ENCODE data around the gene FUZ. TPM values are rescaled to one million over a fixed set of nuclear protein-coding genes. Genes with fewer than 3 reads are reported as not detected.

FUZ gene
- total and polyA plus RNA-seq, 4 donors: 17.2 to 35.0 (median 30.8) TPM

DNA sequence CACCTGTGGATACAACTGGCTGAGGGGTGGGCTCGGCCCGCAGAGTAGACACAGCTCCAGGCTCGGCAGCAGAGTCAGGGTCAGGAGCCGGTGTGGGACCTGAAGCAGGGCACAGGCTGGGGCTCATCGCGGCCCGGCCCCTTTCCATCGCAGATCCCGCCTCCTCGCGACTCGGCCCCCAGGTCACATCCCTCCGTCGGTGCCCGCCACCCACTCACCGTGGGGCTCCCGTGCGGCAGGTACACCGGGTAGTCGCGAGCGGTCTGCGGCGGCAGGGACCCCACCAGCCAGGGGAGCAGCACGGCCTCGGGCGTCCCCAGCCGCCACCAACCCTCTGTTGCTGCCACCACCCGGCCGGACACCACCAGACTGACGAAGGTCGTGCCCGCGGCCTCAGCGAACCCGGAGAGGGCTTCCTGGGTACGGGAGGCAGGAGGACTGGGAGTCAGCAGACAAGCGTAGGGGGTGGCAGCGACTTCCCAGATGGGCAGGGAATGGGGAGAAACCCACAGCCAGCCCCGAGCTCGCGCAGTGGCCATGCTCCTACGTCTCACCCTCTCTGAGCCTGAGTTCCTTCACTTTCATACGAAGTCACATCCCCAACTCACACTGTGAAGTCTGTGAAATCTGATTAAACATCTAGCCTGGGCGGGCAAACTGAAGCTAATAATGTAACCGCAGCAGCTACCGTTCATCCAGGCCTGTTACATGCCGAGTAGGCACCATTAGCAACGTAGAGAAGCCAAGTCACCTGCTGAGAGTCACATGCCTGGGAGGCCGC lies 3.7 kb downstream of the FUZ start:
- H3K9me3 ChIP-seq (ENCODE audit: control insufficient read depth, insufficient read depth, low read length): no peaks in the 10 kb centered on the region
- H3K27ac ChIP-seq (ENCODE audit: low read depth, low read length): peak overlapping the region; percentile 79
- DNase-seq (ENCODE audit: low read depth in 4 of 6, low spot score in 6 of 6): peak in 3 of 6 donors; percentile 7 to 61 (median 58)
- peaks cover 40% of the 10 kb centered on the region for H3K4me1 ChIP-seq (ENCODE audit: control insufficient read depth, insufficient read depth, low read length)
- peak overlapping the region; percentile 67 for H3K4me3 ChIP-seq (ENCODE audit: low read depth, low read length)
- 4% methylated on average over 50 of the region's 50 CpGs for WGBS (ENCODE audit: insufficient coverage)
- peaks cover 42% of the 10 kb centered on the region for H3K36me3 ChIP-seq (ENCODE audit: control insufficient read depth, insufficient read depth, low read length)
- H3K27me3 ChIP-seq (ENCODE audit: control insufficient read depth, insufficient read depth, low read length): no peaks in the 10 kb centered on the region

- DNase-seq (ENCODE audit: low read depth in 4 of 6, low spot score in 6 of 6): peak in 5 of 6 donors; percentile 80 to 98 (median 85)
- Histone ChIP-seq H3K27me3 (ENCODE audit: control insufficient read depth, insufficient read depth, low read length) (no peaks in the 10 kb centered on the region), H3K36me3 (ENCODE audit: control insufficient read depth, insufficient read depth, low read length) (peaks cover 48% of the 10 kb centered on the region), H3K4me3 (ENCODE audit: low read depth, low read length) (peak overlapping the region; percentile 67), H3K4me1 (ENCODE audit: control insufficient read depth, insufficient read depth, low read length) (peaks cover 40% of the 10 kb centered on the region), H3K9me3 (ENCODE audit: control insufficient read depth, insufficient read depth, low read length) (no peaks in the 10 kb centered on the region), H3K27ac (ENCODE audit: low read depth, low read length) (peak overlapping the region; percentile 79)
- under 1% methylated on average over 30 of the region's 31 CpGs for WGBS (ENCODE audit: insufficient coverage)
Observed at GRCh38 chr19:49808711-49809159, 4.4 kb downstream of the FUZ start.

GRCh38 chr19:49807904-49808675 lies 5.0 kb downstream of the FUZ start:
- Histone ChIP-seq H3K4me3 (ENCODE audit: low read depth, low read length) (peak overlapping the region; percentile 67), H3K27ac (ENCODE audit: low read depth, low read length) (peak overlapping the region; percentile 61), H3K27me3 (ENCODE audit: control insufficient read depth, insufficient read depth, low read length) (no peaks in the 10 kb centered on the region), H3K36me3 (ENCODE audit: control insufficient read depth, insufficient read depth, low read length) (peaks cover 54% of the 10 kb centered on the region), H3K4me1 (ENCODE audit: control insufficient read depth, insufficient read depth, low read length) (peaks cover 40% of the 10 kb centered on the region), H3K9me3 (ENCODE audit: control insufficient read depth, insufficient read depth, low read length) (no peaks in the 10 kb centered on the region)
- WGBS (ENCODE audit: insufficient coverage): 88% methylated on average over 1 of the region's 20 CpGs
- no peak for DNase-seq (ENCODE audit: low read depth in 4 of 6, low spot score in 6 of 6)

GRCh38 chr19:49807058-49807903 lies 5.8 kb downstream of the FUZ start:
- Histone ChIP-seq H3K4me1 (ENCODE audit: control insufficient read depth, insufficient read depth, low read length) (peaks cover 41% of the 10 kb centered on the region), H3K27ac (ENCODE audit: low read depth, low read length) (no peak overlapping the region), H3K9me3 (ENCODE audit: control insufficient read depth, insufficient read depth, low read length) (no peaks in the 10 kb centered on the region), H3K4me3 (ENCODE audit: low read depth, low read length) (no peak overlapping the region), H3K36me3 (ENCODE audit: control insufficient read depth, insufficient read depth, low read length) (peaks cover 61% of the 10 kb centered on the region), H3K27me3 (ENCODE audit: control insufficient read depth, insufficient read depth, low read length) (no peaks in the 10 kb centered on the region)
- no peak for DNase-seq (ENCODE audit: low read depth in 4 of 6, low spot score in 6 of 6)
- 86% methylated on average over 13 of the region's 18 CpGs for WGBS (ENCODE audit: insufficient coverage)

GRCh38 chr19:49806620-49806959 lies 6.5 kb downstream of the FUZ start:
- Histone ChIP-seq H3K27ac (ENCODE audit: low read depth, low read length) (no peak overlapping the region), H3K36me3 (ENCODE audit: control insufficient read depth, insufficient read depth, low read length) (peaks cover 67% of the 10 kb centered on the region), H3K9me3 (ENCODE audit: control insufficient read depth, insufficient read depth, low read length) (no peaks in the 10 kb centered on the region), H3K27me3 (ENCODE audit: control insufficient read depth, insufficient read depth, low read length) (no peaks in the 10 kb centered on the region), H3K4me3 (ENCODE audit: low read depth, low read length) (no peak overlapping the region), H3K4me1 (ENCODE audit: control insufficient read depth, insufficient read depth, low read length) (peaks cover 46% of the 10 kb centered on the region)
- 91% methylated on average over 6 of the region's 8 CpGs for WGBS (ENCODE audit: insufficient coverage)
- no peak for DNase-seq (ENCODE audit: low read depth in 4 of 6, low spot score in 6 of 6)

GRCh38 chr19:49805822-49806619 lies 7.1 kb downstream of the FUZ start:
- WGBS (ENCODE audit: insufficient coverage): 79% methylated on average over 17 of the region's 20 CpGs
- H3K4me3 ChIP-seq (ENCODE audit: low read depth, low read length): no peak overlapping the region
- DNase-seq (ENCODE audit: low read depth in 4 of 6, low spot score in 6 of 6): no peak
- H3K36me3 ChIP-seq (ENCODE audit: control insufficient read depth, insufficient read depth, low read length): peaks cover 73% of the 10 kb centered on the region
- H3K27ac ChIP-seq (ENCODE audit: low read depth, low read length): no peak overlapping the region
- H3K4me1 ChIP-seq (ENCODE audit: control insufficient read depth, insufficient read depth, low read length): peaks cover 49% of the 10 kb centered on the region
- H3K27me3 ChIP-seq (ENCODE audit: control insufficient read depth, insufficient read depth, low read length): no peaks in the 10 kb centered on the region
- no peaks in the 10 kb centered on the region for H3K9me3 ChIP-seq (ENCODE audit: control insufficient read depth, insufficient read depth, low read length)

DNA sequence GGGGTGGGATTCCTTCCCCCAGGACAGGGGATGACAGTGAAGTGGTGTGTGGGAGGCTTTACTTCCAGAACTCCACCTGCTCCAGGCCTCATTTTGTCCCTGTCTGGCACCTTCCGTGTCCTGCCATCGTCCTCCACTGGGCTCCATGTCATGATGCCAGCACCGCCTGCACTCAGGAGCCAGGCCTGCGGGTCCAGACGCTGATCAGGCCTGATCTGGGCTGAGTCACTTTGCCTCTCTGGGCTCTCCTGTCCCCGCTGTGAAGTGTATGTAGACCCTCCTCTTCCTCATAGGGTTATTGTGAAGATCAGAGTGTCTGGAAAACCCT lies 9.6 kb downstream of the FUZ start:
- WGBS (ENCODE audit: insufficient coverage): 99% methylated on average over 5 of the region's 6 CpGs
- Histone ChIP-seq H3K36me3 (ENCODE audit: control insufficient read depth, insufficient read depth, low read length) (peaks cover 98% of the 10 kb centered on the region), H3K9me3 (ENCODE audit: control insufficient read depth, insufficient read depth, low read length) (no peaks in the 10 kb centered on the region), H3K4me1 (ENCODE audit: control insufficient read depth, insufficient read depth, low read length) (peaks cover 35% of the 10 kb centered on the region), H3K4me3 (ENCODE audit: low read depth, low read length) (no peak overlapping the region), H3K27ac (ENCODE audit: low read depth, low read length) (no peak overlapping the region), H3K27me3 (ENCODE audit: control insufficient read depth, insufficient read depth, low read length) (no peaks in the 10 kb centered on the region)
- no peak for DNase-seq (ENCODE audit: low read depth in 4 of 6, low spot score in 6 of 6)

GRCh38 chr19:49802836-49803528 lies 10.1 kb downstream of the FUZ start:
- Histone ChIP-seq H3K27ac (ENCODE audit: low read depth, low read length) (no peak overlapping the region), H3K27me3 (ENCODE audit: control insufficient read depth, insufficient read depth, low read length) (no peaks in the 10 kb centered on the region), H3K36me3 (ENCODE audit: control insufficient read depth, insufficient read depth, low read length) (peaks cover 98% of the 10 kb centered on the region), H3K9me3 (ENCODE audit: control insufficient read depth, insufficient read depth, low read length) (no peaks in the 10 kb centered on the region), H3K4me3 (ENCODE audit: low read depth, low read length) (no peak overlapping the region), H3K4me1 (ENCODE audit: control insufficient read depth, insufficient read depth, low read length) (peaks cover 30% of the 10 kb centered on the region)
- 88% methylated on average over 11 of the region's 24 CpGs for WGBS (ENCODE audit: insufficient coverage)
- DNase-seq (ENCODE audit: low read depth in 4 of 6, low spot score in 6 of 6): no peak

All from spinal cord (tissue), 10 donors.